Upper lobe of left lung (tissue), 4 donors: Measurements from ENCODE around the gene CDRT4.

Source experiments
- CTCF ChIP-seq, 6 experiments: fragments of 450-650 bp in 4 of 6; fragments of 200-600 bp in 2 of 6; sonication (generic) in 2 of 6; IDR thresholded peaks; one replicate each; pipeline ENCODE4 v1.5.1; 2016 to 2019; ENCODE audit warnings: antibody characterized with exemption in 6 of 6
- EP300 ChIP-seq, 4 donors: sonication (generic); formaldehyde crosslinking; IDR thresholded peaks; one replicate each; pipeline ENCODE4 v1.5.1; 2017; ENCODE audit warnings: antibody characterized with exemption in 4 of 4, control low read depth in 2 of 4
- POLR2A ChIP-seq, 4 donors: fragments of 450-650 bp; IDR thresholded peaks; one replicate each; pipeline ENCODE4 v1.5.1; 2016 to 2017; ENCODE audit warnings: antibody characterized with exemption in 4 of 4, mild to moderate bottlenecking in 2 of 4
- POLR2AphosphoS5 ChIP-seq, 2 donors: sonication (generic); formaldehyde crosslinking; IDR thresholded peaks; one replicate each; pipeline ENCODE4 v1.5.1; 2017; ENCODE audit warnings: antibody characterized with exemption in 2 of 2

- TF ChIP-seq CTCF (IDR thresholded peaks at IDR 0.05) (no peak), POLR2A (IDR thresholded peaks at IDR 0.05) (no peak), POLR2AphosphoS5 (IDR thresholded peaks at IDR 0.05) (peak in 1 of 2 donors; percentile 52), EP300 (IDR thresholded peaks at IDR 0.05) (no peak)
Measured at GRCh38 chr17:15454346-15454745, 13.1 kb downstream of the CDRT4 start.
